H1 (cell line): ENCODE data around the gene KRTAP1-3. TPM values are rescaled to one million over a fixed set of nuclear protein-coding genes. Genes with fewer than 3 reads are reported as not detected.

Experiments
- CTCF ChIA-PET: fragments of 300-600 bp; sonication (Branson Sonifier 250); formaldehyde crosslinking; loops from one replicate; lab custom pipeline; 2021; ENCODE audit not compliant: partially characterized antibody; lab: Charles Lee
- POLR2A ChIA-PET: fragments of 300-600 bp; sonication (Branson Sonifier 250); formaldehyde crosslinking; loops from one replicate; lab custom pipeline; 2021; ENCODE audit warnings: inconsistent platforms; ENCODE audit not compliant: partially characterized antibody; lab: Charles Lee
- DNase-seq, 2 experiments: peaks; one replicate each; pipeline versions ENCODE4 v3.0.0 to v3.0.0-alpha.2; 2010 to 2022; ENCODE audit warnings: low spot score in 2 of 2, low read depth in 1 of 2, mixed read lengths in 1 of 2
- FAIRE-seq: peaks from 2 replicates; lab custom pipeline; 2011; peaks lifted over from hg19 to GRCh38; lab: Jason Lieb, UNC
- H2AFZ ChIP-seq: 2 replicates; pipeline ENCODE4 v1.8.1; 2012; ENCODE audit warnings: low read length, inconsistent platforms
- H2AK5ac ChIP-seq: 2 replicates; pipeline ENCODE4 v1.6.1; 2013; ENCODE audit warnings: low read depth, low read length
- H2BK120ac ChIP-seq: replicated peaks from 2 replicates; pipeline ENCODE3; 2013; ENCODE audit warnings: low read depth, low read length, inconsistent platforms
- H2BK12ac ChIP-seq: 2 replicates; pipeline ENCODE4 v1.6.1; 2013; ENCODE audit warnings: low read depth, low read length
- H2BK15ac ChIP-seq: 2 replicates; pipeline ENCODE4 v1.6.1; 2013; ENCODE audit warnings: low read length
- H2BK20ac ChIP-seq: 2 replicates; pipeline ENCODE4 v1.6.1; 2013; ENCODE audit warnings: low read length
- H2BK5ac ChIP-seq: 2 replicates; pipeline ENCODE4 v1.6.1; 2013; ENCODE audit warnings: low read depth, low read length
- H3K14ac ChIP-seq: 2 replicates; pipeline ENCODE4 v1.6.1; 2013; ENCODE audit warnings: inconsistent platforms; ENCODE audit not compliant: insufficient read length
- H3K18ac ChIP-seq: 2 replicates; pipeline ENCODE4 v1.6.1; 2013; ENCODE audit warnings: low read length; ENCODE audit errors: extremely low read depth
- H3K23ac ChIP-seq: 2 replicates; pipeline ENCODE4 v1.6.1; 2013; ENCODE audit warnings: inconsistent platforms; ENCODE audit not compliant: insufficient read length
- H3K23me2 ChIP-seq: 2 replicates; pipeline ENCODE4 v1.6.1; 2013; ENCODE audit warnings: low read depth, low read length
- H3K27ac ChIP-seq: 2 replicates; pipeline ENCODE4 v1.6.1; 2011; ENCODE audit warnings: low read depth, low read length, inconsistent platforms
- H3K27me3 ChIP-seq, 4 experiments: replicated peaks in 1 of 4; 1 replicate in 1 of 4; 2 replicates in 3 of 4; pipeline versions ENCODE4 v1.6.1 to v1.8.1; 2011 to 2013; ENCODE audit warnings: low read length in 3 of 4, mild to moderate bottlenecking in 3 of 4, inconsistent platforms in 2 of 4, mixed read lengths in 2 of 4, moderate library complexity in 1 of 4; ENCODE audit not compliant: control insufficient read depth in 3 of 4, insufficient read depth in 3 of 4; ENCODE audit errors: extremely low read depth in 1 of 4
- H3K36me3 ChIP-seq, 4 experiments: 2 replicates each; pipeline versions ENCODE4 v1.6.1 to v1.8.1; 2011 to 2013; ENCODE audit warnings: mild to moderate bottlenecking in 4 of 4, low read length in 3 of 4, moderate library complexity in 2 of 4, control low read depth in 1 of 4, inconsistent platforms in 1 of 4; ENCODE audit not compliant: insufficient read depth in 4 of 4, control insufficient read depth in 2 of 4
- H3K4ac ChIP-seq: replicated peaks from 2 replicates; pipeline ENCODE3; 2013; ENCODE audit warnings: low read length, low read depth, mixed read lengths, inconsistent platforms; ENCODE audit not compliant: insufficient read length
- H3K4me1 ChIP-seq, 4 experiments: replicated peaks in 1 of 4; 1 replicate in 1 of 4; 2 replicates in 3 of 4; pipeline versions ENCODE4 v1.6.1 to v1.8.1; 2011 to 2013; ENCODE audit warnings: low read length in 3 of 4, inconsistent platforms in 2 of 4, mixed read lengths in 1 of 4; ENCODE audit not compliant: insufficient read depth in 4 of 4, control insufficient read depth in 3 of 4
- H3K4me2 ChIP-seq, 2 experiments: 2 replicates each; pipeline versions ENCODE4 v1.6.1 to v1.8.1; 2011 to 2013; ENCODE audit warnings: low read depth in 2 of 2, low read length in 2 of 2, control low read depth in 1 of 2, inconsistent platforms in 1 of 2, mild to moderate bottlenecking in 1 of 2; ENCODE audit not compliant: insufficient read depth in 1 of 2
- H3K4me3 ChIP-seq, 4 experiments: fragments of 200-600, 300-600 bp in 1 of 4; sonication (generic), shearing (Covaris generic), sonication (Bioruptor Twin) in 1 of 4; 2 replicates each; pipeline versions ENCODE4 v1.5.1 to v1.8.1; 2011 to 2016; ENCODE audit warnings: low read length in 4 of 4, low read depth in 3 of 4, control low read depth in 2 of 4, inconsistent platforms in 2 of 4, mild to moderate bottlenecking in 2 of 4, mixed read lengths in 1 of 4, moderate library complexity in 1 of 4; ENCODE audit not compliant: insufficient read depth in 2 of 4; ENCODE audit errors: extremely low read depth in 1 of 4
- H3K56ac ChIP-seq: replicated peaks from 2 replicates; pipeline ENCODE3; 2013; ENCODE audit warnings: low read depth, mild to moderate bottlenecking, mixed read lengths, low read length, inconsistent platforms; ENCODE audit not compliant: insufficient read length
- H3K79me1 ChIP-seq: 2 replicates; pipeline ENCODE4 v1.6.1; 2013; ENCODE audit warnings: low read depth, low read length, control low read depth
- H3K79me2 ChIP-seq, 2 experiments: 2 replicates each; pipeline versions ENCODE4 v1.6.1 to v1.8.1; 2012 to 2013; ENCODE audit warnings: low read length in 2 of 2, mild to moderate bottlenecking in 2 of 2, inconsistent platforms in 1 of 2; ENCODE audit not compliant: insufficient read depth in 2 of 2, control insufficient read depth in 1 of 2
- H3K9ac ChIP-seq, 4 experiments: replicated peaks in 1 of 4; 1 replicate in 1 of 4; 2 replicates in 3 of 4; pipeline versions ENCODE4 v1.6.1 to v1.8.1; 2011 to 2013; ENCODE audit warnings: low read depth in 3 of 4, low read length in 3 of 4, control low read depth in 2 of 4, mild to moderate bottlenecking in 2 of 4, moderate library complexity in 2 of 4, inconsistent platforms in 1 of 4; ENCODE audit errors: extremely low read depth in 1 of 4
- H3K9me3 ChIP-seq, 2 experiments: 2 replicates each; pipeline versions ENCODE4 v1.6.1 to v1.8.1; 2012 to 2013; ENCODE audit warnings: mild to moderate bottlenecking in 2 of 2, moderate library complexity in 2 of 2, control low read depth in 1 of 2, inconsistent platforms in 1 of 2, low read depth in 1 of 2, low read length in 1 of 2, mixed read lengths in 1 of 2; ENCODE audit not compliant: insufficient read depth in 2 of 2
- H4K20me1 ChIP-seq, 2 experiments: replicated peaks in 1 of 2; 2 replicates each; pipeline versions ENCODE3 to v1.8.1; 2011 to 2013; ENCODE audit warnings: inconsistent platforms in 2 of 2, low read length in 2 of 2, mild to moderate bottlenecking in 1 of 2; ENCODE audit not compliant: insufficient read depth in 2 of 2, control insufficient read depth in 1 of 2
- H4K5ac ChIP-seq: 2 replicates; pipeline ENCODE4 v1.6.1; 2013; ENCODE audit warnings: low read length, low read depth, mixed read lengths, inconsistent platforms; ENCODE audit not compliant: insufficient read length
- H4K8ac ChIP-seq: 2 replicates; pipeline ENCODE4 v1.8.0; 2013; ENCODE audit warnings: mild to moderate bottlenecking, moderate library complexity, low read length, inconsistent platforms; ENCODE audit not compliant: insufficient read depth; ENCODE audit errors: extremely low read depth
- H4K91ac ChIP-seq: replicated peaks from 2 replicates; pipeline ENCODE3; 2013; ENCODE audit warnings: low read length, mixed read lengths, inconsistent platforms; ENCODE audit not compliant: insufficient read length
- ASH2L ChIP-seq: fragments of 200-600, 300-600 bp; sonication (generic); IDR thresholded peaks from one replicate; pipeline ENCODE4 v1.7.1; 2017; ENCODE audit warnings: low read length
- FOSL1 ChIP-seq: IDR thresholded peaks from 2 replicates; pipeline ENCODE4 v1.6.1; 2011; ENCODE audit warnings: mild to moderate bottlenecking, low read depth, low read length, moderate library complexity; ENCODE audit not compliant: insufficient read depth
- KDM1A ChIP-seq: fragments of 200-600, 300-600 bp; sonication (generic); IDR thresholded peaks from 2 replicates; pipeline ENCODE4 v1.7.1; 2016; ENCODE audit warnings: mild to moderate bottlenecking, low read length, borderline replicate concordance
- MAFK ChIP-seq: IDR thresholded peaks from 2 replicates; pipeline ENCODE4 v1.6.1; 2012; ENCODE audit warnings: low read depth, mild to moderate bottlenecking, improper control_type of control experiment, low read length
- RAD21 ChIP-seq, 2 experiments: IDR thresholded peaks in 1 of 2; conservative IDR thresholded peaks in 1 of 2; 2 replicates each; pipeline ENCODE4 v1.6.1; 2011; ENCODE audit warnings: low read depth in 2 of 2, low read length in 2 of 2, improper control_type of control experiment in 1 of 2, inconsistent platforms in 1 of 2, mild to moderate bottlenecking in 1 of 2, moderate library complexity in 1 of 2
- RBBP5 ChIP-seq: IDR thresholded peaks from 2 replicates; pipeline ENCODE4 v1.7.1; 2012; ENCODE audit warnings: low read depth, mild to moderate bottlenecking, inconsistent platforms, low read length, moderate library complexity, borderline replicate concordance
- SAP30 ChIP-seq: fragments of 300-600 bp; sonication (generic); IDR thresholded peaks from 2 replicates; pipeline ENCODE4 v1.7.1; 2012; ENCODE audit warnings: low read length, moderate library complexity, mild to moderate bottlenecking, inconsistent platforms; ENCODE audit not compliant: insufficient read depth, insufficient replicate concordance
- WGBS, 2 experiments: shearing (Covaris generic) in 1 of 2; methylation state at CpG; one replicate each; pipeline versions ENCODE4 v1.1.6 to v1.1.7; 2013 to 2015; ENCODE audit warnings: low lambda C conversion rate in 2 of 2, mixed read lengths in 2 of 2, inconsistent platforms in 1 of 2, low coverage in 1 of 2, missing lambda C conversion rate in 1 of 2; ENCODE audit not compliant: insufficient replicate concordance in 2 of 2, insufficient coverage in 1 of 2, insufficient read length in 1 of 2; ENCODE audit errors: extremely low coverage in 1 of 2, missing lambda C conversion rate in 1 of 2; 5-methylcytosine and 5-hydroxymethylcytosine counted together
- polyA plus RNA-seq, 7 experiments: library from polyadenylated mRNA; depleted of rRNA in 3 of 7; stranded (reverse) in 5 of 7; unstranded in 2 of 7; fragments of >200 nt in 5 of 7; fragments of 200-250 nt in 2 of 7; gene quantifications; 1 replicate in 5 of 7; 2 replicates in 1 of 7; 4 replicates in 1 of 7; pipeline versions ENCODE4 v1.2.1 to v1.2.3, GENCODE V29; 2011 to 2013; ENCODE audit warnings: missing spikeins in 2 of 7, mixed read lengths in 2 of 7
- total RNA-seq: library from RNA; stranded (reverse); fragmentation: NEBNext Ultra II Directional; extraction: Animal tissue kit (Norgen Biotek cat#: 25700); gene quantifications from 2 replicates; pipeline ENCODE4 v1.2.1, GENCODE V29; 2021

The KRTAP1-3 gene
- total and polyA plus RNA-seq, 2 of the 8 experiments (the other 6 are each of a cell fraction or from before 2014, with no cell fraction given) = not detected

- Histone ChIP-seq H2AK5ac (no peak within 1 kb of the TSS), H2BK12ac (no peak within 1 kb of the TSS), H3K23me2 (no peaks in the 10 kb centered on the region), H3K79me1 (no peaks in the 10 kb centered on the region), H3K36me3 (no peaks in the 10 kb centered on the region), H4K20me1 (no peaks in the 10 kb centered on the region), H3K4me3 (no peak within 1 kb of the TSS), H3K18ac (no peak within 1 kb of the TSS), H3K27me3 (no peaks in the 10 kb centered on the region), H2BK120ac (no peak within 1 kb of the TSS), H3K14ac (no peak within 1 kb of the TSS), H4K91ac (no peak within 1 kb of the TSS), H3K56ac (no peak within 1 kb of the TSS), H3K9me3 (0 out of 4 replicates have a peak, but pooled peaks cover 0 to 4% of the 10 kb centered on the region in 2 experiments), H3K4me2 (no peak within 1 kb of the TSS), H4K8ac (no peak within 1 kb of the TSS), H3K79me2 (no peaks in the 10 kb centered on the region), H2BK15ac (no peak within 1 kb of the TSS), H2BK20ac (no peak within 1 kb of the TSS), H3K4ac (no peak within 1 kb of the TSS), H2BK5ac (no peak within 1 kb of the TSS), H4K5ac (no peak within 1 kb of the TSS), H3K9ac (no peak within 1 kb of the TSS), H3K23ac (no peak within 1 kb of the TSS), H3K27ac (no peak within 1 kb of the TSS), H2AFZ (no peak within 1 kb of the TSS), H3K4me1 (no peaks in the 10 kb centered on the region)
- CTCF ChIA-PET = interaction anchor here (0.9 kb wide), 1 partner anchor 12 kb away, joined by 3 read pairs; no protein-coding TSS in a partner anchor
- POLR2A ChIA-PET = no interaction called here
- 91% methylated on average over 6 of the region's 6 CpGs; no CpG with 5 or more reads in 1 of the 2 experiments for WGBS, 2 experiments
- DNase-seq (no peak), FAIRE-seq (no peak)
- TF ChIP-seq FOSL1 = no peak
- TF ChIP-seq ASH2L = no peak
- no peak for TF ChIP-seq KDM1A
- no peak for TF ChIP-seq RAD21 (IDR thresholded peaks at IDR 0.05 in 1 of 2, conservative IDR thresholded peaks at IDR 0.05 in 1 of 2; ENCODE audit: low read depth in 2 of 2, low read length in 2 of 2)
- TF ChIP-seq MAFK = no peak
- TF ChIP-seq SAP30 = no peak
- TF ChIP-seq RBBP5 = no peak
Measured at GRCh38 chr17:41060052-41060604, 25.5 kb upstream of the KRTAP1-3 start, which contains the start of gene KRTAP2-3. KRTAP2-3 (minus strand) TSS chr17:41060114; CDS start chr17:41060050, 64 bp downstream.
